Measurements from ENCODE around the gene STMN3.

DNA sequence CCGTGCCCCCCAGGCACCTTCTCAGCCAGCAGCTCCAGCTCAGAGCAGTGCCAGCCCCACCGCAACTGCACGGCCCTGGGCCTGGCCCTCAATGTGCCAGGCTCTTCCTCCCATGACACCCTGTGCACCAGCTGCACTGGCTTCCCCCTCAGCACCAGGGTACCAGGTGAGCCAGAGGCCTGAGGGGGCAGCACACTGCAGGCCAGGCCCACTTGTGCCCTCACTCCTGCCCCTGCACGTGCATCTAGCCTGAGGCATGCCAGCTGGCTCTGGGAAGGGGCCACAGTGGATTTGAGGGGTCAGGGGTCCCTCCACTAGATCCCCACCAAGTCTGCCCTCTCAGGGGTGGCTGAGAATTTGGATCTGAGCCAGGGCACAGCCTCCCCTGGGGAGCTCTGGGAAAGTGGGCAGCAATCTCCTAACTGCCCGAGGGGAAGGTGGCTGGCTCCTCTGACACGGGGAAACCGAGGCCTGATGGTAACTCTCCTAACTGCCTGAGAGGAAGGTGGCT, 44.2 kb upstream of the STMN3 start:
- TF ChIP-seq CTCF (IDR thresholded peaks at IDR 0.05) = no peak
- no peak for TF ChIP-seq POLR2AphosphoS5 (IDR thresholded peaks at IDR 0.05)
- TF ChIP-seq POLR2A (IDR thresholded peaks at IDR 0.05) = no peak
